ENCODE data around the gene UCP3. TPM values are rescaled to one million over a fixed set of nuclear protein-coding genes. Genes with fewer than 3 reads are reported as not detected.
A peak's percentile ranks its signal among the peaks of the same experiment; 100 is the strongest.
"Not testable (repeated sequence)": the region's sequence is repeated elsewhere in the genome, so short reads cannot be mapped to it uniquely, and the experiment has no call there.

Gene UCP3
- total and polyA plus RNA-seq, 11 donors, result 0.50 to 8.3 (median 1.7) TPM

DNA sequence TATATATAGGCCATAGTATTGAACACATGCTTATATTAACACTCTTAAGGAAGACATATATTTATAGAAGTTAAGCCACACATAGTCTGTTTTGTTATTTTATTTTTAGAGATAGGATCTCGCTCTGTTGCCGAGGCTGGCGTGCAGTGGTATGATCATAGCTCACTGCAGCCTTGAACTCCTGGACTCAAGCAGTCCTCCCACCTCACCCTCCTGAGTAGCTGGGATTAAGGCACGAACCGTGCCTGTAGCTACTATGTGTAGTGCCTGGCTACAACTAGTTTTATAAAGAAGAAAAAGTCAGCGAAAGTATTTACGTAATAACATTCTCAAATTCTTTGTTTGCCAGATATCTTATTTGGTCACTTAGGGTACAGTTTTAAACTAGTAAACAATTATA lies 20.7 kb downstream of the UCP3 start:
- Histone ChIP-seq H3K27me3 (no peaks in the 10 kb centered on the region), H3K9me3 (no peaks in the 10 kb centered on the region), H3K4me1 (peaks cover 0 to 13% (median 9%) of the 10 kb centered on the region in 12 donors), H3K4me3 (no peak overlapping the region), H3K36me3 (no peaks in the 10 kb centered on the region), H3K27ac (no peak overlapping the region)
- ATAC-seq (no peak), DNase-seq (no peak)
- WGBS, 4 donors, result 85 to 91% (median 89%) methylated on average over 7 of the region's 7 CpGs
- intact Hi-C loops (cut with DNase I), result loop anchor here in 1 of 10 donors (10.0 kb wide), 1 partner anchor 187 kb away; the partner anchor contains the start of genes C2CD3 and PPME1
- TF ChIP-seq, protein P1, sequence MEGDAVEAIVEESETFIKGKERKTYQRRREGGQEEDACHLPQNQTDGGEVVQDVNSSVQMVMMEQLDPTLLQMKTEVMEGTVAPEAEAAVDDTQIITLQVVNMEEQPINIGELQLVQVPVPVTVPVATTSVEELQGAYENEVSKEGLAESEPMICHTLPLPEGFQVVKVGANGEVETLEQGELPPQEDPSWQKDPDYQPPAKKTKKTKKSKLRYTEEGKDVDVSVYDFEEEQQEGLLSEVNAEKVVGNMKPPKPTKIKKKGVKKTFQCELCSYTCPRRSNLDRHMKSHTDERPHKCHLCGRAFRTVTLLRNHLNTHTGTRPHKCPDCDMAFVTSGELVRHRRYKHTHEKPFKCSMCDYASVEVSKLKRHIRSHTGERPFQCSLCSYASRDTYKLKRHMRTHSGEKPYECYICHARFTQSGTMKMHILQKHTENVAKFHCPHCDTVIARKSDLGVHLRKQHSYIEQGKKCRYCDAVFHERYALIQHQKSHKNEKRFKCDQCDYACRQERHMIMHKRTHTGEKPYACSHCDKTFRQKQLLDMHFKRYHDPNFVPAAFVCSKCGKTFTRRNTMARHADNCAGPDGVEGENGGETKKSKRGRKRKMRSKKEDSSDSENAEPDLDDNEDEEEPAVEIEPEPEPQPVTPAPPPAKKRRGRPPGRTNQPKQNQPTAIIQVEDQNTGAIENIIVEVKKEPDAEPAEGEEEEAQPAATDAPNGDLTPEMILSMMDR (IDR thresholded peaks at IDR 0.05), result no peak
- no peak for TF ChIP-seq POLR2A (IDR thresholded peaks at IDR 0.05)

DNA sequence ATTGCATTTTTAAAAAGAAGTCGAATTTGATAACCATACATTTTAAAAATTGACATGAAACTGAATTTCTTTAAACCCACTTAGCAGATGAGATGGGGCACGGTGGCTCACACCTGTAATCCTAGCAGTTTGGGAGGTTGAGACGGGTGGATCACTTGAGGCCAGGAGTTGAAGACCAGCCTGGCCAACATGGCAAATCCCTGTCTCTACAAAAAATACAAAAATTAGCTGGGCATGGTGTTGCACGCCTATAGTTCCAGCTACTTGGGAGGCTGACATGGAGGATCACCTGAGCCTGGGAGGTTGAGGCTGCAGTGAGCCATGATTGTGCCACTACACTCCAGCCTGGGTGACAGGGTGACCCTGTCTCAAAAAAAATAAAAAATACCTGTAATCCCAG lies 23.2 kb downstream of the UCP3 start:
- not testable (repeated sequence) for H3K27me3 ChIP-seq, ATAC-seq, H3K4me3 ChIP-seq, H3K27ac ChIP-seq, DNase-seq, H3K36me3 ChIP-seq, H3K9me3 ChIP-seq
- H3K4me1 ChIP-seq, result peaks cover 0 to 30% (median 13%) of the 10 kb centered on the region in 12 donors
- 94 to 96% (median 95%) methylated on average over 4 of the region's 4 CpGs for WGBS, 4 donors
- intact Hi-C loops (cut with DNase I), result loop anchor here in 1 of 10 donors (10.0 kb wide), 1 partner anchor 189 kb away; the partner anchor contains the start of genes C2CD3 and PPME1

DNA sequence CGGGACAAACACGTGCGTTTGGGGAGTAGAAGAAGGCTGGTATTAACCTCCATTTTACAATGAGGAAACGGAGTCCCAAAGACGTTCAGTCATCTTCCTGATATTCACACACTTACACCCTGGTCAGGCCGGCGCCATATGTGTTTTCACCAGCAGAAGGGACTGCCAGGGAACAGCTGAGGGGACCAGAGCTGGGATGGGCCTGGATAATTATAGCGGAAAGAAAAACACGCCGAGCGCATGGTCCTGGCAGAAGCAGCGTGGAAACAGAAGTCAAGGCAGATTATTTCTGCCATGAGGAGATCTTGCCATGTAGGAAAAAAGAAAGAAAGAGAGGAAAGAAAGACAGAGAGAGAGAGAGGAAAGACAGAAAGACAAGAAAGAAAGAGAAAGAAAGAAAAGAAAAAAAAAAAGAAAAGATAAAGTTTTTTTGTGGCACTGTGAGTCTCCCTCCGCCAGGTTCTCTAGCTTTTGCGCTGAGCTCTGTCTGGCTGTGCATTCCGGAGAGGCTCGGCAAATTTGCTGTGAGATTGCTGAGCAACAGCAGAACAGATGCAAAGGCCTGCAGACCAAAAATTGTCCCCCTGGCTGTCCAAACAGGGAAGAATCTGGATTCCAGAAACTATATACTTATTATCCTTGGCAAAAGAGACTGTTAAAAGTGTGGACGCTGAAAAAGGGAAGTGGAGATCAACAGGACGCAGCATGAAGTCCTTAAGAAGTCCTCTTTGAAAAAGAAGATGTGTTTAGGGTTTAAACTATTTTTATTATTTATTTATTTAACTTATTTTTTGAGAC lies 24.9 kb downstream of the UCP3 start:
- WGBS, 4 donors, result 41 to 49% (median 47%) methylated on average over 18 of the region's 18 CpGs
- peak in 2 of 4 donors; percentile 4 to 11 for ATAC-seq
- H3K27me3 ChIP-seq, result no peaks in the 10 kb centered on the region
- no peak for DNase-seq
- peak overlapping the region in 11 of 12 donors; percentile 40 to 85 (median 63) for H3K4me3 ChIP-seq
- H3K36me3 ChIP-seq, result peaks cover 0 to 25% (median 0%) of the 10 kb centered on the region in 9 donors
- TF ChIP-seq, protein P1 (IDR thresholded peaks at IDR 0.05), result no peak
- TF ChIP-seq POLR2A (IDR thresholded peaks at IDR 0.05), result no peak
- peaks cover 0 to 36% (median 14%) of the 10 kb centered on the region in 12 donors for H3K4me1 ChIP-seq
- intact Hi-C loops (cut with DNase I), result loop anchor here in 4 of 10 donors (2.0 to 10.0 kb wide), 5 partner anchors 33 to 191 kb away; partner anchors contain the start of genes C2CD3 (in 2 of the 4) and PPME1 (in 2 of the 4)
- H3K9me3 ChIP-seq, result no peaks in the 10 kb centered on the region
- H3K27ac ChIP-seq, result peak overlapping the region; percentile 6 to 91 (median 84)

DNA sequence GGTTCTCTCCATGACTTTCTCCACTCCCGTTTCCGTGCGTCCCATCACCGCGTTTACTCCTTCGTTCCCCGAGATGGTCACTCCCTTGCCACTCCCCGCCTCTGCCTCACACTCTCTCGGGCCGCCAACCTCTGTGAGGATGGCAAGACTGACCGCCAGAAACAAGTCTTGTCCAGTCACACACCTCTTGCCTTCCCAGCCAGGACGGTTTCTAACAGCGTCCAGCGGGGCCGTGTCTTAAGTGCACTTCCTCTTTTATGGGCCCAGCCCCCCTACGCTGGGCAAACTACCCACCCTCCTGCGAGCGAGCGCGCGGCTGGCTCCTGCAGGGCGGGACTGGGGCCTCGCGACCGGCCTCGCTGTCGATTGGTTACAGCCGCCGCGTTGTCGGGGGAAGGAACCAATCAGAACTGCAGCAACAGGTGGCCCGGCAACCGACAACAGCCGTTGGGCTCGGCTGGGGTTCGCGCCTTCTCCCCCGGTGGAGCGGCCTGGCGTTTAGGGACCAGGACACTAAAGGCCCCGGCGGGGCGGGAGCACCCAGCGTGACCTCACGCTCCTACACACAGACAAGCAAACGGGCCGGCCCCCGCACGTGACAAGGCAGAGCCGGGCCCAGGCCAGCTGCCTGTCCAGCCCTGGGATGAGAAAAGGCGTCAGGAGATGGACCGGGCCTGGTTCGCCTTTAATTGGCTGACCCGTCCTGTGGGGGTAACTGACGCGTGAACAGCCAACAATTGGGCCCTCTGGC lies 25.7 kb downstream of the UCP3 start:
- H3K4me1 ChIP-seq, result peaks cover 0 to 42% (median 14%) of the 10 kb centered on the region in 12 donors
- WGBS, 4 donors, result 0 to 1% (median 1%) methylated on average over 26 to 56 of the region's 56 CpGs
- peak; percentile 91 to 96 (median 94) for ATAC-seq
- H3K36me3 ChIP-seq, result peaks cover 0 to 33% (median 0%) of the 10 kb centered on the region in 9 donors
- peak overlapping the region; percentile 6 to 91 (median 84) for H3K27ac ChIP-seq
- H3K27me3 ChIP-seq, result no peaks in the 10 kb centered on the region
- TF ChIP-seq POLR2A (IDR thresholded peaks at IDR 0.05), result peak in 1 of 2 donors; percentile 46
- TF ChIP-seq, protein P1 (IDR thresholded peaks at IDR 0.05), result no peak
- no peaks in the 10 kb centered on the region for H3K9me3 ChIP-seq
- intact Hi-C loops (cut with DNase I), result loop anchor here in 4 of 10 donors (2.0 to 10.0 kb wide), 5 partner anchors 34 to 192 kb away; partner anchors contain the start of genes C2CD3 (in 2 of the 4) and PPME1 (in 2 of the 4)
- H3K4me3 ChIP-seq, result peak overlapping the region; percentile 25 to 85 (median 62)
- peak; percentile 93 to 97 (median 94) for DNase-seq
